Stomach (tissue), 9 donors: ENCODE results near the gene CRYBA2. TPM values are rescaled to one million over a fixed set of nuclear protein-coding genes. Genes with fewer than 3 reads are reported as not detected.

Experiments
- DNase-seq, 2 donors: peaks; one replicate each; pipeline versions ENCODE4 v3.0.0 to v3.0.0-alpha.2; 2013 to 2019
- H3K27ac ChIP-seq, 5 donors: fragments of 200-600 bp in 4 of 5; sonication (generic) in 4 of 5; one replicate each; pipeline ENCODE4 v1.5.1; 2013 to 2019; ENCODE audit warnings: mild to moderate bottlenecking in 1 of 5, moderate library complexity in 1 of 5
- H3K27me3 ChIP-seq, 3 donors: fragments of 200-600 bp; sonication (generic); one replicate each; pipeline ENCODE4 v1.5.1; 2017 to 2019; ENCODE audit warnings: mixed run types in 1 of 3
- H3K36me3 ChIP-seq, 4 donors: fragments of 200-600 bp; sonication (generic); 1 replicate in 3 of 4; 2 replicates in 1 of 4; pipeline ENCODE4 v1.5.1; 2016 to 2019
- H3K4me1 ChIP-seq, 4 donors: fragments of 200-600 bp; sonication (generic); one replicate each; pipeline ENCODE4 v1.5.1; 2016 to 2019
- H3K4me3 ChIP-seq, 4 donors: fragments of 200-600 bp; sonication (generic) in 3 of 4; one replicate each; pipeline ENCODE4 v1.5.1; 2016 to 2019; ENCODE audit warnings: mild to moderate bottlenecking in 1 of 4
- H3K9me3 ChIP-seq, 4 donors: fragments of 200-600 bp; sonication (generic); one replicate each; pipeline ENCODE4 v1.5.1; 2016 to 2019
- EP300 ChIP-seq: sonication (generic); formaldehyde crosslinking; IDR thresholded peaks from one replicate; pipeline ENCODE4 v1.6.1; 2017; ENCODE audit warnings: antibody characterized with exemption
- POLR2A ChIP-seq, 4 donors: fragments of 450-650 bp; IDR thresholded peaks; one replicate each; pipeline ENCODE4 v1.6.1; 2016; ENCODE audit warnings: antibody characterized with exemption in 4 of 4, control low read depth in 2 of 4, mild to moderate bottlenecking in 1 of 4, moderate library complexity in 1 of 4
- POLR2AphosphoS5 ChIP-seq, 3 donors: sonication (generic); formaldehyde crosslinking; IDR thresholded peaks; one replicate each; pipeline ENCODE4 v1.6.1; 2016; ENCODE audit warnings: antibody characterized with exemption in 3 of 3
- WGBS, 5 donors: extraction: QIAGEN DNeasy Blood & Tissue Kit in 3 of 5; methylation state at CpG; one replicate each; pipeline versions ENCODE4 v1.1.5 to v1.1.7; 2013 to 2018; 5-methylcytosine and 5-hydroxymethylcytosine counted together
- intact Hi-C: fragments of 100-400 bp; cut with DNase I; formaldehyde crosslinking; loops from one replicate; pipeline ENCODE4 v1.15.1; 2023; ENCODE audit warnings: low total_unique reads
- polyA plus RNA-seq, 3 donors: library from polyadenylated mRNA; stranded (reverse); fragments of 200-250 nt; gene quantifications; one replicate each; pipeline ENCODE4 v1.2.3, GENCODE V29; 2013
- total RNA-seq, 5 donors: library from RNA; depleted of rRNA; stranded (reverse); fragments of >200 nt; gene quantifications; one replicate each; pipeline versions ENCODE4 v1.1.0 to v1.2.3, GENCODE V29; 2014 to 2016
- TF ChIP-seq, protein P1 (sequence below), 7 experiments: fragments of 450-650 bp in 4 of 7; fragments of 200-600 bp in 3 of 7; sonication (generic) in 3 of 7; IDR thresholded peaks; one replicate each; pipeline ENCODE4 v1.5.1; 2016 to 2019; ENCODE audit warnings: antibody characterized with exemption in 7 of 7, control low read depth in 2 of 7, mild to moderate bottlenecking in 1 of 7
- donor health status: healthy with polysubstance abuse.
- donor health status: Bipolar disorder and iron deficiency.
- donor health status: healthy.

Gene CRYBA2
- total and polyA plus RNA-seq, 8 donors, result 1.2 to 7.5 (median 3.2) TPM; not detected in 4

DNA sequence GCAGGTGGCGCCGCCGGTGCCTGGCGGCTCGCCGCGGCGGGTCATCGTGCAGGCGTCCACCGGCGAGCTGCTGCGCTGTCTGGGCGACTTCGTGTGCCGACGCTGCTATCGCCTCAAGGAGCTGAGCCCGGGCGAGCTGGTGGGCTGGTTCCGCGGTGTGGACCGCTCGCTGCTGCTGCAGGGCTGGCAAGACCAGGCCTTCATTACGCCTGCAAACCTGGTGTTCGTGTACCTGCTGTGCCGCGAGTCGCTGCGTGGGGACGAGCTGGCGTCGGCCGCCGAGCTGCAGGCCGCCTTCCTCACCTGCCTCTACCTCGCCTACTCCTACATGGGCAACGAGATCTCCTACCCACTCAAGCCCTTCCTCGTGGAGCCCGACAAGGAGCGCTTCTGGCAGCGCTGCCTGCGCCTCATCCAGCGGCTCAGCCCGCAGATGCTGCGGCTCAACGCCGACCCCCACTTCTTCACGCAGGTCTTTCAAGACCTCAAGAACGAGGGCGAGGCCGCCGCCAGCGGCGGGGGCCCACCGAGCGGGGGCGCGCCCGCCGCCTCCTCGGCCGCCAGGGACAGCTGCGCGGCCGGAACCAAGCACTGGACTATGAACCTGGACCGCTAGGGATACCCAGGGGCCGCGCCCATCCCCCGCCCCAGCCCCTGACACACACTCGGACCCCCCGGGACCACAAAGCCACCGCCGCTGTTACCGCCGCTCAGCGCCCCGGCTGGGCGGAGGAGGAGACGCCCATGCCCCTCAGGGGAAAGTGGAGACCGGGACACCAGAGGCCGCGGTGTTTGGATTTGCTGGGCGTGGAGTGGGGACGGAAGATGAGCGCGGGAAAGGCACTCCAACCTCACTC lies 32.7 kb downstream of the CRYBA2 start:
- H3K4me1 ChIP-seq, result peaks cover 17 to 31% (median 30%) of the 10 kb centered on the region in 4 donors
- TF ChIP-seq, protein P1, sequence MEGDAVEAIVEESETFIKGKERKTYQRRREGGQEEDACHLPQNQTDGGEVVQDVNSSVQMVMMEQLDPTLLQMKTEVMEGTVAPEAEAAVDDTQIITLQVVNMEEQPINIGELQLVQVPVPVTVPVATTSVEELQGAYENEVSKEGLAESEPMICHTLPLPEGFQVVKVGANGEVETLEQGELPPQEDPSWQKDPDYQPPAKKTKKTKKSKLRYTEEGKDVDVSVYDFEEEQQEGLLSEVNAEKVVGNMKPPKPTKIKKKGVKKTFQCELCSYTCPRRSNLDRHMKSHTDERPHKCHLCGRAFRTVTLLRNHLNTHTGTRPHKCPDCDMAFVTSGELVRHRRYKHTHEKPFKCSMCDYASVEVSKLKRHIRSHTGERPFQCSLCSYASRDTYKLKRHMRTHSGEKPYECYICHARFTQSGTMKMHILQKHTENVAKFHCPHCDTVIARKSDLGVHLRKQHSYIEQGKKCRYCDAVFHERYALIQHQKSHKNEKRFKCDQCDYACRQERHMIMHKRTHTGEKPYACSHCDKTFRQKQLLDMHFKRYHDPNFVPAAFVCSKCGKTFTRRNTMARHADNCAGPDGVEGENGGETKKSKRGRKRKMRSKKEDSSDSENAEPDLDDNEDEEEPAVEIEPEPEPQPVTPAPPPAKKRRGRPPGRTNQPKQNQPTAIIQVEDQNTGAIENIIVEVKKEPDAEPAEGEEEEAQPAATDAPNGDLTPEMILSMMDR (IDR thresholded peaks at IDR 0.05), result no peak
- TF ChIP-seq POLR2A (IDR thresholded peaks at IDR 0.05), result no peak
- no peak for TF ChIP-seq POLR2AphosphoS5 (IDR thresholded peaks at IDR 0.05)
- no peak for TF ChIP-seq EP300
- H3K9me3 ChIP-seq, result peaks cover 0 to 8% (median 0%) of the 10 kb centered on the region in 4 donors
- peak overlapping the region; percentile 36 to 51 (median 39) for H3K4me3 ChIP-seq
- WGBS, 5 donors, result 2 to 6% (median 3%) methylated on average over 28 to 87 of the region's 87 CpGs
- H3K36me3 ChIP-seq, result no peaks in the 10 kb centered on the region
- intact Hi-C loops, result no loop called here
- DNase-seq, result peak in 1 of 2 donors; percentile 30
- no peak overlapping the region for H3K27ac ChIP-seq
- H3K27me3 ChIP-seq, result peaks cover 44 to 100% (median 78%) of the 10 kb centered on the region in 3 donors

DNA sequence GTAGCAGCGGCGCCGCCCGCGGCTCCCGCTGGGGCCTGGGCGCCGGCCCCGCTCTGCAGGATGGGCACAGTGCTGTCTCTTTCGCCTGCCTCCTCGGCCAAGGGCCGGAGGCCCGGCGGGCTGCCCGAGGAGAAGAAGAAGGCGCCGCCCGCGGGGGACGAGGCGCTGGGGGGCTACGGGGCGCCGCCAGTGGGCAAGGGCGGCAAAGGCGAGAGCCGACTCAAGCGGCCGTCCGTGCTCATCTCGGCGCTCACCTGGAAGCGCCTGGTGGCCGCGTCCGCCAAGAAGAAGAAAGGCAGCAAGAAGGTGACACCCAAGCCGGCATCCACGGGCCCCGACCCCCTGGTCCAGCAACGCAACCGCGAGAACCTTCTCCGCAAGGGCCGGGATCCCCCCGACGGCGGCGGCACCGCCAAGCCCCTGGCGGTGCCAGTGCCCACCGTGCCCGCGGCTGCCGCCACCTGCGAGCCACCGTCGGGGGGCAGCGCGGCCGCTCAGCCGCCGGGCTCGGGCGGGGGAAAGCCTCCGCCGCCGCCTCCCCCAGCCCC lies 33.4 kb downstream of the CRYBA2 start:
- peak overlapping the region; percentile 36 to 54 (median 46) for H3K4me3 ChIP-seq
- no peaks in the 10 kb centered on the region for H3K36me3 ChIP-seq
- TF ChIP-seq POLR2AphosphoS5 (IDR thresholded peaks at IDR 0.05) (no peak), POLR2A (IDR thresholded peaks at IDR 0.05) (no peak), EP300 (no peak)
- TF ChIP-seq, protein P1 (IDR thresholded peaks at IDR 0.05), result no peak
- peaks cover 0 to 8% (median 0%) of the 10 kb centered on the region in 4 donors for H3K9me3 ChIP-seq
- H3K27ac ChIP-seq, result peak overlapping the region in 3 of 5 donors; percentile 16 to 52 (median 39)
- peaks cover 17 to 31% (median 30%) of the 10 kb centered on the region in 4 donors for H3K4me1 ChIP-seq
- H3K27me3 ChIP-seq, result peaks cover 44 to 100% (median 72%) of the 10 kb centered on the region in 3 donors
- DNase-seq, result no peak
- WGBS, 5 donors, result 0 to 4% (median 2%) methylated on average over 12 to 67 of the region's 67 CpGs
- intact Hi-C loops, result no loop called here

DNA sequence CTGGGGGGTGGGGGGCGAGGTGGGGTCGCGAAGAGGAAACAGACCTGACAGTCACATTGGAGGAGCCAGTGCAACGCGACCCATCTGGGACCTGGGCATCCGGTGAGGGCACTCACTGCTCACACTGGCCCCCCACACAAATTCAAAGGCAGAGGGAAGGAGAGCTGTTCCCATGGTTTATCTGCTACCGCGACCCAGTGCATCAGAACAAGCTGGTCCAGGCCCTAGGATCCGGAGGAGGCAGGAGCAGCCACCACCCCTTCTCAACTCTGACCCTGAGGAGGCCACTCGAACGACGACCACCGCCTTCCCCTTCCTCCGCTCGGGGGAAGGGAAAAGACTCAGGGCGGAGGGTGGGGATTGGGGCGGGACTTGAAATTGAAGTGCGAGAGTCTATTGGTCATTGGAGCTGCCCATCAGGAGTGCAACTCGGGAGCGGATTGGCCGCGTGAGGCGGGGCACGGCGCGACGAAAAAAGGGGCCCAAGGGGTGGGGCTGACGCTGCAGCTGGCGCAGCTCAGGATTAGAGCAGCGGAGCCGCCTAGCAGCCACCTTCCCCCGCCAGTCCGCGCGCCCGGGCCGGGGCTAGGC lies 34.0 kb downstream of the CRYBA2 start, which contains the start of gene CDK5R2:
Gene CDK5R2 (plus strand): TSS at position 526 of the 591 bp plus-strand sequence. CDS start 155 bp downstream, outside the sequence.
- DNase-seq, result peak; percentile 65 to 95
- Histone ChIP-seq H3K36me3 (no peaks in the 10 kb centered on the region), H3K4me1 (peaks cover 17 to 31% (median 30%) of the 10 kb centered on the region in 4 donors), H3K4me3 (peak within 1 kb of the TSS; percentile 36 to 54 (median 46)), H3K27ac (peak within 1 kb of the TSS in 3 of 5 donors; percentile 16 to 52 (median 39)), H3K9me3 (peaks cover 0 to 8% (median 0%) of the 10 kb centered on the region in 4 donors), H3K27me3 (peaks cover 44 to 100% (median 66%) of the 10 kb centered on the region in 3 donors)
- intact Hi-C loops, result no loop called here
- WGBS, 5 donors, result 3 to 5% (median 3%) methylated on average over 16 to 37 of the region's 37 CpGs
- TF ChIP-seq POLR2AphosphoS5 (IDR thresholded peaks at IDR 0.05) (no peak), EP300 (no peak), POLR2A (IDR thresholded peaks at IDR 0.05) (no peak)
- TF ChIP-seq, protein P1 (IDR thresholded peaks at IDR 0.05), result no peak

DNA sequence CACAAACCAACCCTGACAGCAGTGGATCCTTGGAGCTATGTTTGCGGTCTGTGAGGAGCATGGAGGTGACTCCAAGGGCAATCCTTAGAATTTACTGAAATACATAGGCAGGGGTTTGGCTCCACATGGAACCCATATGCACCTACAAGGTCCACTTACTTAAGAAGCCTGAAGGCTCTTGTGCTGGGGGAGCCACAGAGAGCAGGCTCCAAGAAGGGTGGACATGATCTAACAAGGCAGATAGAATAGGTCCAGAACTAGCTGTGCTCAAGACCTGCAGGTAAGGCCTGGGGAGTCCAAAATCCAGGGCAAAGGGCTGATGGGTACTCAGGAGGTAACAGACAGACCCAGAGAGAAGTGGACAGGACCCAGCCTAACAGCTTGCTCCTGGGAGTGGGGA lies 34.9 kb downstream of the CRYBA2 start:
- Histone ChIP-seq H3K4me1 (peaks cover 17 to 31% (median 29%) of the 10 kb centered on the region in 4 donors), H3K27ac (no peak overlapping the region), H3K36me3 (no peaks in the 10 kb centered on the region), H3K9me3 (peaks cover 0 to 8% (median 0%) of the 10 kb centered on the region in 4 donors), H3K4me3 (no peak overlapping the region), H3K27me3 (peaks cover 38 to 100% (median 62%) of the 10 kb centered on the region in 3 donors)
- TF ChIP-seq POLR2A (IDR thresholded peaks at IDR 0.05) (no peak), POLR2AphosphoS5 (IDR thresholded peaks at IDR 0.05) (no peak), EP300 (no peak)
- TF ChIP-seq, protein P1 (IDR thresholded peaks at IDR 0.05), result no peak
- WGBS, 5 donors, result 80 to 94% (median 86%) methylated on average over 1 of the region's 1 CpG
- intact Hi-C loops, result no loop called here
- DNase-seq, result no peak
